ENCODE data around the gene DYNLT1. TPM values are rescaled to one million over a fixed set of nuclear protein-coding genes. Genes with fewer than 3 reads are reported as not detected.

DYNLT1 gene
- total and polyA plus RNA-seq, 3 donors from 2014 or later = 165 to 319 (median 200) TPM

GRCh38 chr6:158686311-158686710, 41.8 kb upstream of the DYNLT1 start:
- Histone ChIP-seq H3K27me3 (no peaks in the 10 kb centered on the region), H3K9me3 (no peaks in the 10 kb centered on the region), H3K4me3 (no peak overlapping the region), H3K4me1 (no peaks in the 10 kb centered on the region), H3K27ac (no peak overlapping the region), H3K36me3 (ENCODE audit: low read depth, missing control alignments) (no peaks in the 10 kb centered on the region)
- intact Hi-C loops (cut with DNase I; ENCODE audit: low total_unique reads) = no loop called here
- no peak for TF ChIP-seq POLR2A (IDR thresholded peaks at IDR 0.05)
- TF ChIP-seq CTCF (IDR thresholded peaks at IDR 0.05) = no peak
- WGBS, 2 donors = 87 to 88% methylated on average over 4 of the region's 4 CpGs
- no peak for DNase-seq

GRCh38 chr6:158684745-158685324, 40.3 kb upstream of the DYNLT1 start:
- WGBS, 2 donors = 27 to 51% methylated on average over 5 of the region's 5 CpGs
- intact Hi-C loops (cut with DNase I; ENCODE audit: low total_unique reads) = no loop called here

GRCh38 chr6:158684311-158684710, 39.8 kb upstream of the DYNLT1 start:
- H3K4me1 ChIP-seq = no peaks in the 10 kb centered on the region
- no peaks in the 10 kb centered on the region for H3K9me3 ChIP-seq
- H3K27ac ChIP-seq = no peak overlapping the region
- H3K4me3 ChIP-seq = no peak overlapping the region
- intact Hi-C loops (cut with DNase I; ENCODE audit: low total_unique reads) = no loop called here
- no peaks in the 10 kb centered on the region for H3K36me3 ChIP-seq (ENCODE audit: low read depth, missing control alignments)
- 82 to 97% methylated on average over 5 of the region's 5 CpGs for WGBS, 2 donors
- H3K27me3 ChIP-seq = no peaks in the 10 kb centered on the region
- TF ChIP-seq POLR2A (IDR thresholded peaks at IDR 0.05) = no peak
- no peak for TF ChIP-seq CTCF (IDR thresholded peaks at IDR 0.05)
- DNase-seq = no peak

More at GRCh38 chr6:158684745-158685324, 40.3 kb upstream of the DYNLT1 start:
- Histone ChIP-seq H3K27me3 (no peaks in the 10 kb centered on the region), H3K4me3 (no peak overlapping the region), H3K4me1 (no peaks in the 10 kb centered on the region), H3K36me3 (ENCODE audit: low read depth, missing control alignments) (no peaks in the 10 kb centered on the region), H3K27ac (no peak overlapping the region), H3K9me3 (no peaks in the 10 kb centered on the region)
- DNase-seq = no peak
- no peak for TF ChIP-seq CTCF (IDR thresholded peaks at IDR 0.05)
- no peak for TF ChIP-seq POLR2A (IDR thresholded peaks at IDR 0.05)

GRCh38 chr6:158680481-158680880, 35.9 kb upstream of the DYNLT1 start:
- DNase-seq = no peak
- WGBS, 2 donors = 83 to 88% methylated on average over 6 of the region's 6 CpGs
- H3K9me3 ChIP-seq = no peaks in the 10 kb centered on the region
- H3K27me3 ChIP-seq = no peaks in the 10 kb centered on the region
- no peaks in the 10 kb centered on the region for H3K4me1 ChIP-seq
- no peaks in the 10 kb centered on the region for H3K36me3 ChIP-seq (ENCODE audit: low read depth, missing control alignments)
- intact Hi-C loops (cut with DNase I; ENCODE audit: low total_unique reads) = no loop called here
- TF ChIP-seq POLR2A (IDR thresholded peaks at IDR 0.05) = no peak
- TF ChIP-seq CTCF (IDR thresholded peaks at IDR 0.05) = no peak
- H3K4me3 ChIP-seq = no peak overlapping the region
- no peak overlapping the region for H3K27ac ChIP-seq

- Histone ChIP-seq H3K27ac (no peak overlapping the region), H3K36me3 (ENCODE audit: low read depth, missing control alignments) (no peaks in the 10 kb centered on the region), H3K4me1 (no peaks in the 10 kb centered on the region), H3K9me3 (no peaks in the 10 kb centered on the region), H3K27me3 (no peaks in the 10 kb centered on the region), H3K4me3 (no peak overlapping the region)
- TF ChIP-seq CTCF (IDR thresholded peaks at IDR 0.05) (no peak), POLR2A (IDR thresholded peaks at IDR 0.05) (no peak)
- 84 to 97% methylated on average over 2 of the region's 2 CpGs for WGBS, 2 donors
- DNase-seq = no peak
- intact Hi-C loops (cut with DNase I; ENCODE audit: low total_unique reads) = no loop called here
These were observed 35.5 kb upstream of the DYNLT1 start for GRCh38 chr6:158680015-158680414.

All from testis (tissue), 3 donors.